IPS DF 4.7 (cell line): Measurements from ENCODE around the gene REXO5.
"Not testable (repeated sequence)": the region's sequence is repeated elsewhere in the genome, so short reads cannot be mapped to it uniquely, and the experiment has no call there.

Experiments
- DNase-seq: peaks from one replicate; pipeline ENCODE4 v3.0.0-alpha.2; 2013; ENCODE audit warnings: low spot score; ENCODE audit errors: extremely low read depth

Gene REXO5

GRCh38 chr16:20849589-20850390 is 43.5 kb downstream of the REXO5 start:
- DNase-seq: no peak

DNA sequence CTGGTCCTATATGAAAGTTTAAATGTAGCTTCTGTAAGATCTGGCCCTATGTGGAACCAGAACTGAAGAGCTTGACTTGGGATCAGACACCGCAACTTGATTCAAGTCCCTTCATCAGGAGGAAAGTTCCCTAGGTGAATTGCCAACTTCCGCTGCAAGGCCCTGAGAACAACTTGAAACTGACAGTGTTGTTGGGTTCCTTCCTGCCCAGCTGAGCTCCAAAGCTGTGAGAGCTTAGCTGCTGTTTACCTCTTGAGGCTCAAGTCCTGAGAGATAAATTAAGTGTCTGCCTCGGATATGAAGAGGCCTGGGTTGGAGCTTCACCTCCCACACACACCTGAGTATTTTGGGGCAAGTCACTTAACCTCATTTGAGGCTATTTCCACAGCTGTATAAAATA is 44.7 kb downstream of the REXO5 start:
- DNase-seq: no peak

- DNase-seq: no peak
Observed at GRCh38 chr16:20851601-20852000, 45.3 kb downstream of the REXO5 start.

GRCh38 chr16:20853143-20853542 is 46.8 kb downstream of the REXO5 start:
- no peak for DNase-seq

GRCh38 chr16:20853981-20854620 is 47.8 kb downstream of the REXO5 start:
- DNase-seq: no peak

GRCh38 chr16:20854963-20855362 is 48.6 kb downstream of the REXO5 start:
- no peak for DNase-seq

GRCh38 chr16:20857281-20857680 is 51.0 kb downstream of the REXO5 start:
- no peak for DNase-seq

DNA sequence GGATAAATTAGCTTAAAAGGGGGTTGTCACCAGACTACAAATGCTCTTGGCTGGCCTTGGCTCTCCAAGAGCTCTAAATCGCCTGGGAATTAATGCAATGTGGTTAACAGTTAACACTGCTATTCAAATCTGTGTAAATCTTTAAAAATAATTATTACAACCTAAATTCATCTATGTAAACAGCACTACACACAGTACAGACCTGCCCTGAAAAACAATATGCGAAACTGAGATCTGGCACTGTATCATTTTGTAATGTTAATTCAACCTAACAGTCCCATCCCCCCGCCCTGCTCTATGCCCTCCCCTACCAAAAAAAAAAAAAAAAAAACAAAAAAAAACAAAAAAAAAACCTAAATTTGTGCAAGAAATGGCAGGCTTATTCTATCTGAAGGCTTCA is 52.9 kb downstream of the REXO5 start:
- DNase-seq: no peak

DNA sequence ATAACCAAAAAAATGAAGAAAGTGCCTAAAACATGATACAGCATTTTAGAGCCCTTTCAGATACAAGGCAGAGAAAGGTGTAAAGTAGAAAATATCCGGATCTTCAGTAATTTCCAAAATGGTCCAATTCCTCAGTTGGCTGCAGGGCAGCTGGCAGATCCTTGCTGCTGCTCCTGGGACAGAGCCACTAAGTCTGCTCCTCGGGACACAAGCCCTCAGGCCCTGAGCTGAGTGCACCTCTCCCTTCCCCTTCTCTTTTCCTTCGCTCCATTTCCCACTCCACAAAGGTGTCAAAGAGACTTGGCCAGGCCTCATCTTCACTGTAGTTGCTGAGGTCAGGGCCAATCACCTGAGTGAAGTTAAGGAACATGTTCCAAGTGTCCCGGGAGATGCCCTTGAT is 53.4 kb downstream of the REXO5 start:
- no peak for DNase-seq

GRCh38 chr16:20860361-20860760 is 54.0 kb downstream of the REXO5 start:
- DNase-seq: no peak

GRCh38 chr16:20860995-20861394 is 54.7 kb downstream of the REXO5 start:
- DNase-seq: not testable (repeated sequence)

DNA sequence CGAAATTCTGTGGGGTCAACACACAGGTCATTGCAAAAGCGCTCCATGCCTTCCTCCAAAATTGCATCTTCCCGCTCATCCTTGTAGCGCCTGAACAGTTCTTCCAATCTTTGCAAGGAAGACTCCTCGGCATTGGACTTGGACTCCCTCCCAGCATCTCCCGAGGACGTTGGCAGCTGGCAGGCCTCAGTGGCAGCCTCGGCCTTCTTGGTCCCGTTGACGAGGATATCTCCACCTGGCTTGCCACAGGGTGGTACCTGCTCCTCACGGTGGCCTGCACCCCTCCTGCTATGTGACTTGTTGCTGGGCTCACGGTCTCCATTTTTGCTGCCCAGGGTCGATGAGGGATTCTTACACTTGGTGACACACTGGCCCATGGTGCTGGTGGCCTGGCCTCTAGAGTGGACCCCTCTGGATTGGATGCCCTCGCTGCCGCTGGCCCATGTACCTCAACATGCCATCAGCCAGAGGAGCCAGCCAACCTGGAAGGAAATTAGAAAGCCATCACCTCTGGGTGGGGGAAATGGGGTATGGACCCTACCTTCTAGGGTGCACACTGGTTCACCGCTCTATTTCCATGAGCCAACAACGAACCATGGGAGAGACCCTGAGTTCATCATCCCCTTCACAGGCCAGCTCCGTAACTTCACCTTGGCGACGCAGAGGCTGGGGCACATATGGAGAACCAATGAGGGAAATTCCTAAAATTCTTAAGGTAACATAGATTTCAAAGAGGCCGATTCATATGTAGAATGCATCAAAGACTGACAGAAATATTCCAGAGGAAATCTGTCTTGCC is 56.0 kb downstream of the REXO5 start:
- no peak for DNase-seq

DNA sequence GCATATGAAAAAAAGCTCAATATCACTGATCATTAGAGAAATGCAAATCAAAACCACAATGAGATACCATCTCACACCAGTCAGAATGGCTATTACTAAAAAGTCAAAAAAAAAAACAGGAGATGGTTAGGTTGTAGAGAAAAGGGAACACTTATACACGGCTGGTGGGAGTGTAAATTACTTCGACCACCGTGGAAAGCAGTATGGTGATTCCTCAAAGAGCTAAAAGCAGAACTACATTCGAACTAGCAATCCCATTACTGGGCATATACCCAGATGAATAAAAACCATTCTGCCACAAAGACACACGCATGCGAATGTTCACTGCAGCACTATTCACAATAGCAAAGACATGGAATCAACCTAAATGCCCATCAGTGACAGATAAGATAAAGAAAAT is 58.0 kb downstream of the REXO5 start:
- not testable (repeated sequence) for DNase-seq

- no peak for DNase-seq
Observed at GRCh38 chr16:20865420-20866131, 59.2 kb downstream of the REXO5 start.

DNA sequence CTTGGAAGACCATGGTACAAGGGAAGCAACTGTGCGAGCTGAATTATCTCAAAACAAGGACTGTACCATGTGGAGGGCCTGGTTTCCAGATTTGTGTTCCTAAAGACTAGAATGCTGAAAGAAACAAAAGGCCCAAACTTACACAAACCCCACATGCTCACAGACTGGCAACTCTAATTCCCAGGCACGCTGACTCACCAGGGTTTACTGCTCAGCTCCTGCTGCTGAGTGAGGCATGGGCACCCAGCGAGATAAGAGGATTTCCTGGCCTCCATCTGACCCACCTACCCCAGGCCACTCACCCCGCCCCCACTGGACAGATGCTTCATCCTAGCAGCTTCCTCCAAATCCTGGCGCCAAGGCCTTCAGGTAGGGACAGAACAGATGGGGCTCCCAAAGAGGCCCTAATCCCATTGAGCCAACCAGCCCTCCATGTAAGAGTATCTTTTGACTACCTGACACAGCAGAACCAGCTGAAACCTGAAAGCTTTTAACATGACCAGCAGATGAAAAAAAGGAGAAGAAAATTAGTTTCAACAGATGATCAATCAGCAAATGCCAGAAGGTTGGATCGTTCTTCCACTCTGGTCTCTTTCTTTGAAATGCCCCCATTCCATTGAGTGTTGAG is 59.9 kb downstream of the REXO5 start:
- no peak for DNase-seq

DNA sequence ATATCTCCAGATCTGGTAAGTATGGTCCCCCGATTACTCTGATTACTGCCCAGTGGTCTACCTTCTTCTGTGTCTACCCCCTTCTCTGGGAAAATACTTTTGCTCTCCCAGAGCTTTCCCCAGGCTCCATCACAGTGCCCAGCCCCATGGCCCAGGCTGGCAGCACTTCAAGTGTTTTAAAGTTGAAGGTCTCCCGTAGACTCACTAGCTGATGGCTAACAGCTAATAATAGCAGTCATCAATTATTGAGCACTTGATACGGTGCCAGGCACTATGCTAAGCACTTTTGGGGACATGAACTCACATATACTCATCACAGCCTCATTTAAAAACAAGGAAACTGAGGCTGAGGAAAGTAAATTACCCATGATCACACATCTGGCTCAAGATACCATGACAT is 60.5 kb downstream of the REXO5 start:
- DNase-seq: no peak

DNA sequence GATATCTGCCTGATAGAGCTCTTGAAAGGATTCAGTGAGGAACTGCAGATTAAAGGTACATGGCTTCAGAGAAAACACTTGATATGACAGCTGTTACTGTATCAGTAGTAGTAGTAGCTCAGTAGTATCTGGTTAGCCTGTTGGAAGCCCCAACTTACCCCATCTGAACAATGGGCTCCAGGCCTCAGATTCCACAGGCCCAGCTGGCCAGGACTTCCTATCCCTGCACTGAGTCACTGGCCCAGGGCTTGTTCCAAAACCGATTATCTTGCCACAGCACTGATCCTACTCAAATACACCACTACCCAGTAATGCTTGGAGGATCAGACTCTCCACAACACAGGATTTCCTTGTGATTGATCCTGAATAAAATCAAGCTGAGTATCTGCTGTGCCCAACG is 61.3 kb downstream of the REXO5 start:
- no peak for DNase-seq

DNA sequence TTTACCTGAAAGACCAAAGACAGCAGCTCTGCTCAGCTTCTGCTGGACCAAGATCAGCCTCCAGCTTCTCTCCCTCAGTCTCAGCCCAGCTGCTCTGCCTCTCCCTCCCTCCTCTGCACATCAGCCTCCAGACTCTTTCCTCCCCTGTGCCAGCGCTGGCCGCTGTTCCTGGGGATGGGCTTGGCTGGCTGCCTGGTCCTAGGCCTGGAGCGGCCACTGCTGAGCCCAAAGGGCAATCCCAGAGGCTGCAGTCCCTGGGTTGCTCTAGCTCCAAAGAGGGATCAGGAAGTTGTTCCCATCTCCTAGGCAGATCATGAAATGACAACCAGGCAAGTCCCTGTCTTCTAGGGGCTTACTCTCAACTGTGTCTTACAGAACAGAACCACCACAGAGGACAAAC is 62.6 kb downstream of the REXO5 start:
- DNase-seq: no peak

GRCh38 chr16:20870122-20870820 is 63.9 kb downstream of the REXO5 start:
- DNase-seq: no peak

DNA sequence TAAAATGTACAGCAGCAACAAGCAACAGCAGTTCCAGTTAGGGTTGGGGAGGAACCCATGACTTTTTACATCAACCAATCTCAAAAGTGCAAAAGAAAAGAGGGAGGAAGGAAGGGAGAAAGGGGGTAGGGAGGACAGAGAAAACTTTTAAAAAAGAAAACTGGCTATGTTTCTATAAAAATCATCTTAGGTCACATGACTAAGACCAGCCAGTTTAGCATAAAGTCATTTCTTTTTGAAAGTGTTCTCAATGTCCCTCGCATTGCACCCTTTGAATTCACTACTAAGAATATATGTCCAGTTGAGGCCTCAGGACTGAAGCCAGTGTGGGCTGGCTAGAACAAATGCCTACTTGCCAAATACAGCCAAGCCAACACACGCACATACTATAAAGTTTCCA is 64.9 kb downstream of the REXO5 start:
- no peak for DNase-seq
